Endometrial microvascular endothelial cells (primary cell): ENCODE data around the gene P3R3URF. TPM values are rescaled to one million over a fixed set of nuclear protein-coding genes. Genes with fewer than 3 reads are reported as not detected.

Experiments used
- in situ Hi-C: cut with HindIII; loops from 2 replicates; pipeline ENCODE4 v1.10.0; 2017; ENCODE audit warnings: low sequenced_read_pairs, low pct_unique_long_range_greater_than_20kb; ENCODE audit errors: inconsistent ontology term
- total RNA-seq: library from RNA; depleted of rRNA; stranded (reverse); fragments of >200 nt; gene quantifications from one replicate; pipeline ENCODE4 v1.2.3, GENCODE V29; 2015; ENCODE audit errors: inconsistent ontology term

The P3R3URF gene
- total RNA-seq, 1 donor from 2014 or later = not detected

GRCh38 chr1:46197560-46197963 is 21.3 kb upstream of the P3R3URF start:
- in situ Hi-C loops = loop anchor here (25.0 kb wide), 1 partner anchor 160 kb away; no protein-coding TSS in a partner anchor

- in situ Hi-C loops = loop anchor here (25.0 kb wide), 1 partner anchor 159 kb away; no protein-coding TSS in a partner anchor
Observed at GRCh38 chr1:46196609-46197008, 20.3 kb upstream of the P3R3URF start.

DNA sequence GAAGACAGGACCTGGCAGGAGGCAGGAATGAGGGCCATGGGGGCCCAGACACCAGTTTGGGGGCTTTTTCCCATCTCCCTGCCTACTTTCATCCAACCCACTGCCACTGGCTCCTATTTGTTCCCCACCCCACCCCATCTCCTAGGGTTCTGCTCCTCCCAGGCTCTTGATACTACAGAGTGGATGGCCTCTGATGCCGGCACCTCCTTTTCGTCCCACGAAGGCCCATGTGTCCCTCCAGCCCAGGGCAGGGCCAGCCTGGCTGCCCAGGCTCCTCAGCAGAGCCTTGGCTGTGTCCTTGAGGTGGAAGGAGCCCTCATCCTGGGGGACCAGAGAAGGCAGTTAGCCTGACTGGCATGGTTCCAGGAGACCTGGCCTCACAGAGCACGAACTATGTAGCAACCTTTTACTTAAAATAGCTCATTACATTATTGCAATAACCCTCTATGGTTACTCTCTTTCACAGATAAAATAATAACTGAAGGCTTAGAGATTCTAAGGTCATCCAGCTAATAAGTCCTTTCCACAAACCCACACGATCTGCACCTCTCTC is 18.4 kb upstream of the P3R3URF start:
- in situ Hi-C loops = loop anchor here (25.0 kb wide), 1 partner anchor 157 kb away; no protein-coding TSS in a partner anchor

GRCh38 chr1:46193984-46194570 is 17.8 kb upstream of the P3R3URF start:
- in situ Hi-C loops = loop anchor here (25.0 kb wide), 1 partner anchor 157 kb away; no protein-coding TSS in a partner anchor

DNA sequence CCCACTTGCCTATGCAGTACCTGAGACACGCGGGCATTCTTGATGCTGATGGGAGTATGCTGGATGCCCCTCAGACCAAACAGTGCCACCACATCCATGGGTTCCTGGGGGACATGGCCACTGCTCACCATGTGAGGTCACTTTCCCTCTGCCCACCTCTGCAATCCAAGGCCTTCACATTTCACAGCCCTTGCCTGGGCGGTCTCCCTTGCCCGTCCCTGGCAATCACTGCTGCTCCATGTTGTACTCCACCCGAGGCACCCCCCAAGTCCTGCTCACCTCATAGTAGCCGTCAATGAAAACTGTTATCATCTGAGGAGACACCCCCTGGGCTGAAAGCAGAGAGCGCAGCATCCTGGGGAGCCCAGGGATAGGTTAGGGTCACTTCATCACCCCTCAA is 17.0 kb upstream of the P3R3URF start:
- in situ Hi-C loops = loop anchor here (25.0 kb wide), 1 partner anchor 156 kb away; no protein-coding TSS in a partner anchor

DNA sequence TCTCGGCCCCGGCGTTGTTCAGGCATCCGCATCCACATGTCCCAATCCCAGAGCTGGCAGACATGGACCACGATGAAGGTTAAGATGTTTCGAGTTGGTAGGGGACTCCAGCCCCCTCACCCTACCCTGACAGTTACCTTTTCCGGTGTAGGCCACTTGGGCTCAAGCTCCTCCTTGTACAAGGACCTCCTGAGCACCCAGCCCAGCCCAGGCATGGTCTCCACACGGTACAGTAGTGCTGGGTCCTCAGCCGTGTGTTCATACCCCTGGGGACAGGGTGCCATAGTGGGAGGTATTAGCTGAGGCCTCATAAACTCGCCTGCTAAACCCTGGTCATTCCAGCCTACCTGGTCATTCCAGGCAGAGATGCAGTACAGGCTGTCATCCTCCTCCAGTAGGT is 15.9 kb upstream of the P3R3URF start:
- in situ Hi-C loops = loop anchor here (25.0 kb wide), 1 partner anchor 155 kb away; no protein-coding TSS in a partner anchor

DNA sequence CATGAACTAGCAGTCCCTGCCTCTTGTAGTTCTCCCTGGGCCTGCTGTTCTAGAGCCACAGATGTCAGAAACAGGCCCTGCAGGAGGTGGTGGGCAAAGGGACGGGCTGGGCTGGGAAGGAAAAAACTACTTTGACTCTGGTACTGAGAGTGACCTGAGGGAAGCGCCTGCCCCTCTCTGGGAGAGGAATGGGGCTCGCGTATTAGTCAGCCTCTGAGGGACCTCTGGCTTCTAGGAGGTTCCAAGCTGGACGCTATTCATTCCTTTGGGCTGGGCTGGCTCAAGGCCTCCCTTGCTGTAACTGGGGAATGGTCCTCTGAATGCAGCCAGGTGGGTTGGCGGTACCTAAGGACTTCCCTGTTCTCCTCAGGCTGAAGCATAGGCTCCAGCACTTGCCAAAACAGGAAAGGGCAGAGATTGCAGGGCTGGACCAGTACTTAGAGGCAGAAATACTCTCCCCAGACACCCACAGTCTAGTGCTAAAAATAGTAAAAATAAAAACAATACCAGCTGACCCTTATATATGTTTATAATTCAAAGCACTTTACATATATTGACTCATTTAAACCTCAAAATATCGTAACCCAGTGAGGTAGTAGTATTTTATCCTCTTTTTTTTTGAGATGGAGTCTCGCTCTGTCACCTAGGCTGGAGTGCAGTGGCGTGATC is 14.9 kb upstream of the P3R3URF start:
- in situ Hi-C loops = loop anchor here (25.0 kb wide), 1 partner anchor 154 kb away; no protein-coding TSS in a partner anchor

DNA sequence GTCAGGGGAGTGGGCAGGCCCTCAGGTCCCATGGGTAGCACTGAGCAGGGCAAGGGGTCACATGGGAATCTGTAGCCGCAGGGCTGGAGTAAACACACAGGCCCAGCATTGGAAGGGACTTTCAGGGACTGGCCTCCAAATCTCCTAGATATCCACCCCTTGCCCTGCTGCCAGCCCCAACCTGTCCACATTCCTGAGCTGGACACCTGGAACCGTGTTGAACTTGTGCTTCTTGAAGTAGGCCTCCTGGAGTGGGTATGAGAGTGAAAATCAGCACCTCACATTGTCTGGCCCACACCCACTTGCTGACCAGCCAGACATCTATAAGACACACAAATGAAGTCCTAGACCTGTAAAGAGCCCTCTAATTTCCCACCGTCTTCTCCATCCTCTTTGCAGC is 14.3 kb upstream of the P3R3URF start:
- in situ Hi-C loops = loop anchor here (25.0 kb wide), 1 partner anchor 153 kb away; no protein-coding TSS in a partner anchor

- in situ Hi-C loops = loop anchor here (25.0 kb wide), 1 partner anchor 151 kb away; no protein-coding TSS in a partner anchor
Observed at GRCh38 chr1:46188295-46189030, 12.2 kb upstream of the P3R3URF start.

GRCh38 chr1:46187106-46187869 is 11.0 kb upstream of the P3R3URF start:
- in situ Hi-C loops = loop anchor here (25.0 kb wide), 1 partner anchor 150 kb away; no protein-coding TSS in a partner anchor

DNA sequence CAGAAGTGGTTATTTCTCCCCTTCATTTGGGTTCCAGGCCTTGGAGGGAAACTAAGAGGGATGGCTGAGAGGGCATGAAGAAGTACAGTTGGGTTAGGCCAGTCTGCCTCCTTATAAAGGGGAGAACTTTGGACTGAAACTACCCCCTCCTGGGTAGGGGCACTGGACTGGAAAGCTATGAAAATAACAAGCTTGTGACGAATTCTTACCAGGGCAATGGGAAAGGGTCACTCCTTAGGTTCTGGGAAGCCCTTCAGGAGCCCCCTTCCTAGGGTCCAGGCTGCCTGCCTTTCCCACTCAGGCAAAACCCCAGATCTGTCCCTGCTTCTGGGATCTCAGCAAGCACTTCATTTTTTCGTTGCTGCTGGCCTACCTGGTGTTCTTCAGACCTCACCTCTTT is 9.8 kb upstream of the P3R3URF start:
- in situ Hi-C loops = loop anchor here (25.0 kb wide), 1 partner anchor 149 kb away; no protein-coding TSS in a partner anchor

DNA sequence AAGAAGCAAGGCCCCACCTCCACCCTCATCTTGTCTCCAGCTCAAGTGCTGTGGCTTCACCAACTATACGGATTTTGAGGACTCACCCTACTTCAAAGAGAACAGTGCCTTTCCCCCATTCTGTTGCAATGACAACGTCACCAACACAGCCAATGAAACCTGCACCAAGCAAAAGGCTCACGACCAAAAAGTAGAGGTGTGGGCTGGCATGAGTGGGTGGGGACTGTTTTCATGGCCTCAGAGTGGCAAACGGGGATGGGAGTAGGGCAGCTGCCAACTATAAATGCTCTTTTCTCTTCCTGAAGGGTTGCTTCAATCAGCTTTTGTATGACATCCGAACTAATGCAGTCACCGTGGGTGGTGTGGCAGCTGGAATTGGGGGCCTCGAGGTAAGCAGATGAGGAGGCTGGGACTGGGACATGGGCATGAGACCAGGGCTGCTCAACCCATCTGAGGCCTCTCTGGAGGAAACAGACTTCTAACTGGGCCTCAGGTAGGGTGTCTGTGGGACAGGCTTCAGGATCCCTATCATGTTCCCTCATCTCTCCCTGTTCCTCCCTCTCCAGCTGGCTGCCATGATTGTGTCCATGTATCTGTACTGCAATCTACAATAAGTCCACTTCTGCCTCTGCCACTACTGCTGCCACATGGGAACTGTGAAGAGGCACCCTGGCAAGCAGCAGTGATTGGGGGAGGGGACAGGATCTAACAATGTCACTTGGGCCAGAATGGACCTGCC is 8.8 kb upstream of the P3R3URF start:
- in situ Hi-C loops = loop anchor here (25.0 kb wide), 1 partner anchor 148 kb away; no protein-coding TSS in a partner anchor

DNA sequence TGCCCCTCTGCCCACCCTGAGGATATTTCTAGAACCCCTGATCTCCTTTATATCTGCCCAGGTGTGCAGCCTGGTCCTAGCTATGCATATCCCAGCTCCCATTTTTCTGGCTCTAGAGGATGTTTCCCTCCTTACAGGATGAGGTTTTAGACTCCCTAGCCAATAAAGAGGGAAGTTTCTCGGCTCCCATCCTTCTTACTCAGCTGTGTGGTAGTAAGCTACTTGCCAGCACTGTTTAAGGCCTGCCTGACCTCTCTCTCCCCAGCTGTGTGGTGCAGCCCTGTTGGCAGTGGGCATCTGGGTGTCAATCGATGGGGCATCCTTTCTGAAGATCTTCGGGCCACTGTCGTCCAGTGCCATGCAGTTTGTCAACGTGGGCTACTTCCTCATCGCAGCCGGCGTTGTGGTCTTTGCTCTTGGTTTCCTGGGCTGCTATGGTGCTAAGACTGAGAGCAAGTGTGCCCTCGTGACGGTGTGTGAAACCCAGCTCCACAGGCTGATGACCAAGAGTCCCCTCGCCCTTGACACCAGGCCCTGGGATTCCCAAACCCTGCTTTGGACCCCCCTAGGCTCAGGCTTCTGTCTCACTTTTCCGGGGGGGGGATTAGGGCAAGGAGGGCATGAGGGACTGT is 7.8 kb upstream of the P3R3URF start:
- in situ Hi-C loops = loop anchor here (25.0 kb wide), 1 partner anchor 147 kb away; no protein-coding TSS in a partner anchor

GRCh38 chr1:46183079-46183847 is 7.0 kb upstream of the P3R3URF start:
- in situ Hi-C loops = loop anchor here (25.0 kb wide), 1 partner anchor 146 kb away; no protein-coding TSS in a partner anchor

- in situ Hi-C loops = loop anchor here (25.0 kb wide), 1 partner anchor 144 kb away; no protein-coding TSS in a partner anchor
Observed at GRCh38 chr1:46181343-46182260, 5.3 kb upstream of the P3R3URF start.
